NB4 (cell line): Measurements from ENCODE around the gene SLC6A18.

ENCODE experiments used
- CTCF ChIP-seq: IDR thresholded peaks from one replicate; pipeline ENCODE4 v1.5.1; 2012; ENCODE audit warnings: low read depth, low read length
- POLR2A ChIP-seq: IDR thresholded peaks from 2 replicates; pipeline ENCODE4 v1.6.1; 2011; ENCODE audit warnings: mild to moderate bottlenecking; ENCODE audit not compliant: insufficient read length; ENCODE audit errors: extremely low read depth

- TF ChIP-seq CTCF (no peak), POLR2A (no peak)
These were observed 10.2 kb downstream of the SLC6A18 start for GRCh38 chr5:1235379-1235778.
